ENCODE results near the gene SERAC1.

The SERAC1 gene

DNA sequence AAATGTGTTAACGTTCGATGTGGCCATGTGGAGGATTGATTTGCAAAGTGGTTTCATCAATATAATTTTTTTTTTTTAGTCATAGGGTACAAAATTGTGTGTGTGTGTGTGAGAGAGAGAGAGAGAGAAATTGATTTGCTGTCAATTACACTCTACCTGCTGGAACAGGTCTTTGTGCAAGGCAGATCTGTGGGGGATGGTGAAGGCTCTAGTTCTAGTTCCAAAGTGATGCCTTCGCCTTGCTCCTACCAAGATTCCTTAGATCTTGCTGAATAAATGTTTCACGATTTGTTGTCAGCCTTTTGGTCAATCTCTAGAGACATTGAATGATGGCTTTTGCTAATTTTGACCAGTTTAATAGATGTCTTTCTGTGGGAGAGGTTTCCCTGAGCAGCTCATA is 64.8 kb downstream of the SERAC1 start:
- Mint-ChIP-seq H3K36me3 (ENCODE audit: insufficient read depth) (peaks cover under 1% of the 10 kb centered on the region), H3K27me3 (no peaks in the 10 kb centered on the region), H3K4me3 (no peak overlapping the region), H3K9me3 (no peaks in the 10 kb centered on the region), H3K27ac (ENCODE audit: low read depth) (no peak overlapping the region), H3K4me1 (no peaks in the 10 kb centered on the region)
- ATAC-seq (replicated peaks; ENCODE audit: extremely low read depth, poor library complexity, severe bottlenecking) (no peak), DNase-seq (ENCODE audit: low spot score in 2 of 2) (no peak)

- Mint-ChIP-seq H3K36me3 (ENCODE audit: insufficient read depth) (peaks cover 16% of the 10 kb centered on the region), H3K27me3 (no peaks in the 10 kb centered on the region), H3K4me1 (no peaks in the 10 kb centered on the region), H3K27ac (ENCODE audit: low read depth) (no peak overlapping the region), H3K4me3 (no peak overlapping the region), H3K9me3 (no peaks in the 10 kb centered on the region)
- no peak for ATAC-seq (replicated peaks; ENCODE audit: extremely low read depth, poor library complexity, severe bottlenecking)
- no peak for DNase-seq (ENCODE audit: low spot score in 2 of 2)
Observed at GRCh38 chr6:158095671-158096070, 72.4 kb downstream of the SERAC1 start.

GRCh38 chr6:158095031-158095430 is 73.0 kb downstream of the SERAC1 start:
- no peak overlapping the region for H3K27ac Mint-ChIP-seq (ENCODE audit: low read depth)
- H3K27me3 Mint-ChIP-seq: no peaks in the 10 kb centered on the region
- peaks cover 17% of the 10 kb centered on the region for H3K36me3 Mint-ChIP-seq (ENCODE audit: insufficient read depth)
- H3K9me3 Mint-ChIP-seq: no peaks in the 10 kb centered on the region
- DNase-seq (ENCODE audit: low spot score in 2 of 2): no peak
- no peak overlapping the region for H3K4me3 Mint-ChIP-seq
- H3K4me1 Mint-ChIP-seq: no peaks in the 10 kb centered on the region
- ATAC-seq (replicated peaks; ENCODE audit: extremely low read depth, poor library complexity, severe bottlenecking): no peak

GRCh38 chr6:158092806-158093205 is 75.3 kb downstream of the SERAC1 start:
- DNase-seq (ENCODE audit: low spot score in 2 of 2): no peak
- Mint-ChIP-seq H3K9me3 (no peaks in the 10 kb centered on the region), H3K4me3 (no peak overlapping the region), H3K27me3 (no peaks in the 10 kb centered on the region), H3K4me1 (no peaks in the 10 kb centered on the region), H3K27ac (ENCODE audit: low read depth) (no peak overlapping the region), H3K36me3 (ENCODE audit: insufficient read depth) (peaks cover 22% of the 10 kb centered on the region)
- no peak for ATAC-seq (replicated peaks; ENCODE audit: extremely low read depth, poor library complexity, severe bottlenecking)

DNA sequence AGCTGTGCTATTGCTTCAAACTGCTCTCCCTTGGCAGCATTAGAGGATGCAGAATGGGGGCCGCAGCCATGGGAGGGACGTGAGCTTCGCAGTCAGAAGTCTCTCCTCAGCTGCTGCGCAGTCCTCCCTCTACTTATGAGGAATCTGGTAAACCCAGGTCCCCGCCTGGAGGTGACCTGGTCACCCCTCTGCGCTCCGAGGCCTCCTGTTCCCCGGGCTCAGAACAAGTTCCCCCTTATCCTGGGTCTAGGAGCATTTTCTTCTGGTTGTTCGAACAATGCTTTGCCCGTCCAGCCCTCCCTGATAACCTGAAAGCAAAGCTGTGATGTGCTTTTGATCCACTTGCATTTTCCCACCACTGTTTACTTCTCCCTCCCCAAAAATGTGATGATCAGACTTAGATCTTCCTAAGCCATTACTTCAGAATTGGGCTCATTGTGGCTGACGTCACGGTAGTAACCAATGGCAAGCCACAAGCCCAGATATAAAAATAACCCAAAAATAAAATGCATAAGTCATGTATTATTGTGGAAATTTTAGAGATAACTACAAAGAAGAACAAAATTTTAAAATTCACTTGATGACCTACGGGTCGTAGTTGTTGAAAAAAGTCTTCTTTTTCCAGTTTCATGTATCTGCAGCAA is 80.7 kb downstream of the SERAC1 start:
- Mint-ChIP-seq H3K36me3 (ENCODE audit: insufficient read depth) (peaks cover 20% of the 10 kb centered on the region), H3K27ac (ENCODE audit: low read depth) (peak overlapping the region; percentile 16), H3K9me3 (no peaks in the 10 kb centered on the region), H3K4me3 (no peak overlapping the region), H3K4me1 (no peaks in the 10 kb centered on the region), H3K27me3 (no peaks in the 10 kb centered on the region)
- no peak for DNase-seq (ENCODE audit: low spot score in 2 of 2)
- ATAC-seq (replicated peaks; ENCODE audit: extremely low read depth, poor library complexity, severe bottlenecking): no peak

DNA sequence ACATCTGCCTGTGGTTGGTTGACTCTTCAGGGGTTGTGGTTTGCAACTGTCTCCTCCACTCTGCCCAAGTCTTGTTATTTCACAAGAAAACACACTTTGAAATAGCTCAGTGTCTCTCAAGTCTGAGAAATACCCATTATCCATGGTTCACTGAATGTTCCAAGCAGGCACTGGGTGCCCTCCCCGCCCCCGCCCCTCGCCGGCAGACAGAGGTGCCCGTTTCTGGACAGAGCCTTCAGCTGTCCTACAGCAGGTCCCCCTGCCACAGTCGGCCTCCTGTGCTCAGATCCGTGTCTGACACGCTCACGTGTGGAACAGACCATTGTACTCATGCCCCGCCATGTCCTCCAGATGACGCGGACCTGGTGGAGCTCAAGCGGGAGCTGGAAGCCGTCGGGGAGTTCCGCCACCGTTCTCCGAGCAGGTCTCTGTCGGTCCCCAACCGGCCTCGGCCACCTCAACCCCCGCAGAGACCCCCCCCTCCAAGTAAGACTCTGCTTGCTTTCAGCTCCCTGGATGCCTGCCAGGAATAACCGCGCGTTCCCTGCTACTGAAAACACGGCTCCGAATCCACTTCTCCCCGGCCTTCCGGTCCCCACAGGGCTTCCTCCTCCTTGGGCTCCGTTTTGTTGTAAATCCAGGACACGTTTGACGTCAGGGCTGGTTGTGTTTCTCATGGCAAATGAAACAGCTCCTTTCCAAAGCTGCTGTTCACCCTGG is 81.4 kb downstream of the SERAC1 start:
- Mint-ChIP-seq H3K36me3 (ENCODE audit: insufficient read depth) (peaks cover 20% of the 10 kb centered on the region), H3K27ac (ENCODE audit: low read depth) (peak overlapping the region; percentile 16), H3K4me3 (no peak overlapping the region), H3K9me3 (no peaks in the 10 kb centered on the region), H3K27me3 (no peaks in the 10 kb centered on the region), H3K4me1 (no peaks in the 10 kb centered on the region)
- ATAC-seq (replicated peaks; ENCODE audit: extremely low read depth, poor library complexity, severe bottlenecking) (no peak), DNase-seq (ENCODE audit: low spot score in 2 of 2) (no peak)

- Mint-ChIP-seq H3K36me3 (ENCODE audit: insufficient read depth) (peaks cover 19% of the 10 kb centered on the region), H3K9me3 (no peaks in the 10 kb centered on the region)
- no peak for ATAC-seq (replicated peaks; ENCODE audit: extremely low read depth, poor library complexity, severe bottlenecking)
Observed at GRCh38 chr6:158086054-158086503, 82.0 kb downstream of the SERAC1 start.

DNA sequence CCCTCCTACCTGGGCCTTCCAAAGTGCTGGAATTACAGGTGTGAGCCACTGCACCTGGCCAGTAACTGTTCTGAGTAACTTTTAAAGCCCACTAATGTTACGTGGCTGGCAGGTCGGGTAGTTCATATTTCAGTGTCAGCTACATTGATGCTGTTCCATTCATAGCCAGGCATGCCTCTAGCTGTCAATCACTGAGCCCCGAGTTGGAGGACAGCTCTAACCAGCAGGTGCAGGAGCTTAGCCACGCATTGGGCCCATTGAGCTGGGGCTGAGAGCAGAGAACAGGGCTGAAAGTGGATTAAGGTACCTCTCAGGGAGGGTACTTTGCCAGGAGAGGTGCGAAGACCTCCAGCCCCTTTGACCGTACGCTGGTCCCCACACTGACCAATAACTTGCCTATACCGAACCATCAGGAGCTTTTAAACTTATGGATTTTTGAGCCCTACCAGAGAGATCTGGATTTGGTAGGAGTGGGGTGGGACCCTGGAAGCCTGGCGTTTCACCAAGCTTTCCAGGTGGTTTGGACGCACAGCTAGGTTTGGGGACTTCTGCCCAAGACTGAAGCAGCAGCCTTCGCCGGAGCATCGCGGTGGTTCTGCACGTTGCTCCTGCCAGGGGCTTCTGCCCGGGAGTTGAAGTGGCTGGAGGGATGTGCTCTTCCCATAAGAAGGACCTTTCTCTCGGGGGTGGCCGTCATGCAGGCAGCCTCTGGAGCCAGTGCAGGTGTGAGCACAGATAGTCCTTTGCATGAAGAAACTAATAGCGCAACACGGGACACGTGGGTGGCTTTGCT is 82.6 kb downstream of the SERAC1 start:
- no peak for DNase-seq (ENCODE audit: low spot score in 2 of 2)
- Mint-ChIP-seq H3K4me1 (no peaks in the 10 kb centered on the region), H3K27me3 (no peaks in the 10 kb centered on the region), H3K27ac (ENCODE audit: low read depth) (no peak overlapping the region), H3K4me3 (no peak overlapping the region), H3K36me3 (ENCODE audit: insufficient read depth) (peaks cover 19% of the 10 kb centered on the region), H3K9me3 (no peaks in the 10 kb centered on the region)
- ATAC-seq (replicated peaks; ENCODE audit: extremely low read depth, poor library complexity, severe bottlenecking): no peak

More at GRCh38 chr6:158086054-158086503, 82.0 kb downstream of the SERAC1 start:
- no peaks in the 10 kb centered on the region for H3K4me1 Mint-ChIP-seq
- no peak overlapping the region for H3K4me3 Mint-ChIP-seq
- H3K27me3 Mint-ChIP-seq: no peaks in the 10 kb centered on the region
- no peak overlapping the region for H3K27ac Mint-ChIP-seq (ENCODE audit: low read depth)
- DNase-seq (ENCODE audit: low spot score in 2 of 2): no peak

GRCh38 chr6:158083455-158084325 is 84.4 kb downstream of the SERAC1 start:
- Mint-ChIP-seq H3K4me1 (no peaks in the 10 kb centered on the region), H3K27ac (ENCODE audit: low read depth) (no peak overlapping the region), H3K36me3 (ENCODE audit: insufficient read depth) (peaks cover 13% of the 10 kb centered on the region), H3K27me3 (no peaks in the 10 kb centered on the region), H3K4me3 (no peak overlapping the region), H3K9me3 (no peaks in the 10 kb centered on the region)
- ATAC-seq (replicated peaks; ENCODE audit: extremely low read depth, poor library complexity, severe bottlenecking): no peak
- no peak for DNase-seq (ENCODE audit: low spot score in 2 of 2)

DNA sequence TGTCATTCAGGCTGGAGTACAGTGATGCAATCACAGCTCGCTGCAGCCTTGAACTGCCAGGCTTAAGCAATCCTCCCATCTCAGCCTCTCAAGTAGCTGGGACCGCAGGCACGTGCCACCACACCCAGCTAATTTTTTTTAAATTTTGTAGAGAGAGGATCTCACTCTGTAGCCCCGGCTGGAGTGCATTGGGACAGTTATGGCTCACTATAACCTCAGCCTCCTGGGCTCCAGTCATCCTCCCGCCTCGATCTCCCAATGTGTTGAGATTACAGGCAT is 86.5 kb downstream of the SERAC1 start:
- no peak for DNase-seq (ENCODE audit: low spot score in 2 of 2)
- no peak for ATAC-seq (replicated peaks; ENCODE audit: extremely low read depth, poor library complexity, severe bottlenecking)
- Mint-ChIP-seq H3K9me3 (no peaks in the 10 kb centered on the region), H3K27me3 (no peaks in the 10 kb centered on the region), H3K27ac (ENCODE audit: low read depth) (no peak overlapping the region), H3K4me1 (no peaks in the 10 kb centered on the region), H3K36me3 (ENCODE audit: insufficient read depth) (peaks cover 16% of the 10 kb centered on the region), H3K4me3 (no peak overlapping the region)

DNA sequence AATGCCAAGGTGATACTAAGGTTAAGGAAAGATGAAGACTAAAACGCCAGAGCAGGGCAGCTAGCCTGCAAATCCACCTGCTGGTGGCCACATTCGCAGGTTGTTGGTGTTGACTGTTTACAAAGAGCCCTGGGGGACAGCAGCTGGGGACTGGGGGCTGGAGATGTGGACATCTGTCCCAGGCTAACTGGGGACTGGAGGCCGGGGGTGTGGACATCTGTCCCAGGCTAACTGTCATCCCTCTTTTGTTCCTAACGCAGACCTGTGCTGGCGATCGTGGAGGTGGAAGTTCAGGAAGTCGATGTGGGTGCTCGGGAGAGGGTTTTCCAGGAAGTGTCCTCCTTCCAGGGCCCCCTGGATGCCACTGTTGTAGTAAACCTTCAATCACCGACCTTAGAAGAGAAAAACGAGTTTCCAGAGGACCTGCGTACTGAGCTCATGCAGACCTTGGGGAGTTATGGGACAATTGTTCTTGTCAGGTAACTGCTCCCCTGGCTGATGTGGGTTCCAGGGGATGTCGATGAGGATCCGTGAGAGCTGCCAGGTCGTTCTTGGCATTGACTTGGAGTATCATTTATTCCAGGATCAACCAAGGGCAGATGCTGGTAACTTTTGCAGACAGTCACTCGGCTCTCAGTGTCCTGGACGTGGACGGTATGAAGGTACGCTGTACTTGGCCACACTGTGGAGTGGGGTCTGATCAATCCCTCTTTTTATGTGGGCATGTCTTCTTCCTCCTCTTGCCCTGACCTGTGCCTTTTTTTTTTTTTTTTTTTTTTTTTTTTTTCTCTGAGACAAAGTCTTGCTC is 87.0 kb downstream of the SERAC1 start:
- Mint-ChIP-seq H3K4me1 (no peaks in the 10 kb centered on the region), H3K27ac (ENCODE audit: low read depth) (no peak overlapping the region), H3K9me3 (no peaks in the 10 kb centered on the region), H3K27me3 (no peaks in the 10 kb centered on the region), H3K4me3 (no peak overlapping the region), H3K36me3 (ENCODE audit: insufficient read depth) (peaks cover 19% of the 10 kb centered on the region)
- ATAC-seq (replicated peaks; ENCODE audit: extremely low read depth, poor library complexity, severe bottlenecking): no peak
- no peak for DNase-seq (ENCODE audit: low spot score in 2 of 2)

DNA sequence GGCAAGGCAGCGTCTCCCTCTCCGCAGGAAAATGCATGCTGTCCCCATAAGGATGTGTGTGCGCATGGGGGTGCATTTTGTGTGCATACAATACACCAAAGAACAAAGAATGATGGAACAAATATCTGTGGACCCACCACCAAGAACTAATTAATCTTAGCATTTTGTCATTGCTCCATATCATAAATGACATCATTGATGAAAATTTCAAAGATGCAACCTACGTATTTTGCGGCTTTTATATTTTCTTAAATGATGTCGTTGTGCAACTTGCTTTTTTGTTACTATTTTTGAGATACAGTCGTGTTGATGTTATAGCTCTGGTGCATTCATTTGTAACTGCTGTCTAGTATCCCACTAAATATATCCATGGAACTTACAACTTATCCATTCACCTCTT is 89.7 kb downstream of the SERAC1 start:
- no peak overlapping the region for H3K27ac Mint-ChIP-seq (ENCODE audit: low read depth)
- DNase-seq (ENCODE audit: low spot score in 2 of 2): no peak
- no peaks in the 10 kb centered on the region for H3K9me3 Mint-ChIP-seq
- no peaks in the 10 kb centered on the region for H3K4me1 Mint-ChIP-seq
- H3K4me3 Mint-ChIP-seq: no peak overlapping the region
- H3K27me3 Mint-ChIP-seq: no peaks in the 10 kb centered on the region
- peaks cover 23% of the 10 kb centered on the region for H3K36me3 Mint-ChIP-seq (ENCODE audit: insufficient read depth)
- no peak for ATAC-seq (replicated peaks; ENCODE audit: extremely low read depth, poor library complexity, severe bottlenecking)
